CD4-positive, alpha-beta T cell treated with Interferon gamma for 1 hour (primary cell): Measurements from ENCODE around the gene FADS6.
A peak's percentile ranks its signal among the peaks of the same experiment; 100 is the strongest.
"Not testable (repeated sequence)": the region's sequence is repeated elsewhere in the genome, so short reads cannot be mapped to it uniquely, and the experiment has no call there.

ENCODE experiments used
- DNase-seq: peaks from one replicate; pipeline ENCODE4 v3.0.0-alpha.2; 2020

FADS6 gene

GRCh38 chr17:74883241-74883745, 10.1 kb downstream of the FADS6 start:
- DNase-seq = no peak

- no peak for DNase-seq
Measured at GRCh38 chr17:74882517-74883240, 10.8 kb downstream of the FADS6 start.

GRCh38 chr17:74881073-74881472, 12.4 kb downstream of the FADS6 start:
- no peak for DNase-seq

GRCh38 chr17:74879308-74879707, 14.1 kb downstream of the FADS6 start:
- DNase-seq = no peak

- no peak for DNase-seq
Measured at GRCh38 chr17:74878658-74879057, 14.8 kb downstream of the FADS6 start.

- no peak for DNase-seq
Measured at GRCh38 chr17:74877592-74878548, 15.6 kb downstream of the FADS6 start.

- no peak for DNase-seq
Measured at GRCh38 chr17:74875977-74876593, 17.3 kb downstream of the FADS6 start.

- DNase-seq = no peak
Measured at GRCh38 chr17:74875155-74875976, 18.1 kb downstream of the FADS6 start.

- DNase-seq = no peak
Measured at GRCh38 chr17:74874615-74875037, 18.8 kb downstream of the FADS6 start.

GRCh38 chr17:74873874-74874614, 19.4 kb downstream of the FADS6 start:
- DNase-seq = no peak

- peak; percentile 99 for DNase-seq
Measured at GRCh38 chr17:74873037-74873873, 20.2 kb downstream of the FADS6 start.

- no peak for DNase-seq
Measured at GRCh38 chr17:74872313-74873036, 21.0 kb downstream of the FADS6 start, which contains the start of gene FDXR. FDXR (minus strand) TSS chr17:74872994; CDS start chr17:74872944, 50 bp downstream.

- DNase-seq = no peak
Measured at GRCh38 chr17:74871356-74872076, 21.9 kb downstream of the FADS6 start.

- no peak for DNase-seq
Measured at GRCh38 chr17:74870512-74870911, 22.9 kb downstream of the FADS6 start.

- DNase-seq = not testable (repeated sequence)
Measured at GRCh38 chr17:74870028-74870427, 23.4 kb downstream of the FADS6 start.

GRCh38 chr17:74868908-74869255, 24.6 kb downstream of the FADS6 start:
- DNase-seq = no peak

- no peak for DNase-seq
Measured at GRCh38 chr17:74868251-74868907, 25.1 kb downstream of the FADS6 start.

- DNase-seq = no peak
Measured at GRCh38 chr17:74866198-74866835, 27.1 kb downstream of the FADS6 start.
